ENCODE results near the gene C19orf44.

C19orf44 gene

GRCh38 chr19:16536130-16536529 is 39.9 kb downstream of the C19orf44 start:
- Histone ChIP-seq H2BK5ac (ENCODE audit: low read length) (no peak overlapping the region), H3K9ac (ENCODE audit: low read length) (no peak overlapping the region), H3K36me3 (ENCODE audit: control insufficient read depth, insufficient read depth, low read length) (peaks cover 13% of the 10 kb centered on the region), H3K79me2 (ENCODE audit: control insufficient read depth, insufficient read depth, low read length) (peaks cover 48% of the 10 kb centered on the region), H3K4me1 (ENCODE audit: control insufficient read depth, low read depth, low read length) (peaks cover 3% of the 10 kb centered on the region), H4K8ac (ENCODE audit: low read depth, low read length) (no peak overlapping the region), H3K56ac (ENCODE audit: low read length) (no peak overlapping the region), H3K79me1 (ENCODE audit: low read length) (peaks cover 24% of the 10 kb centered on the region), H3K27me3 (ENCODE audit: insufficient read depth, low read length, poor library complexity) (no peaks in the 10 kb centered on the region), H2AK5ac (ENCODE audit: low read length) (no peak overlapping the region), H3K27ac (ENCODE audit: low read depth, low read length) (no peak overlapping the region), H3K23ac (ENCODE audit: low read length) (no peak overlapping the region), H3K4me2 (ENCODE audit: low read length) (no peak overlapping the region), H3K4ac (ENCODE audit: low read depth, low read length) (no peak overlapping the region), H3K4me3 (ENCODE audit: low read length) (no peak overlapping the region), H2BK15ac (replicated peaks; ENCODE audit: low read depth) (no peak overlapping the region), H3K18ac (ENCODE audit: low read length) (no peak overlapping the region), H2BK120ac (ENCODE audit: low read depth, low read length) (no peak overlapping the region), H4K5ac (ENCODE audit: low read length) (no peak overlapping the region)
- no CpG with 5 or more reads among the region's 9 CpGs for WGBS (ENCODE audit: extremely low coverage, insufficient coverage, low lambda C conversion rate)
- DNase-seq = no peak

- Histone ChIP-seq H3K36me3 (ENCODE audit: control insufficient read depth, insufficient read depth, low read length) (peaks cover 8% of the 10 kb centered on the region), H3K4me3 (ENCODE audit: low read length) (no peak overlapping the region), H3K23ac (ENCODE audit: low read length) (no peak overlapping the region), H2BK5ac (ENCODE audit: low read length) (no peak overlapping the region), H3K79me1 (ENCODE audit: low read length) (peaks cover 27% of the 10 kb centered on the region), H4K8ac (ENCODE audit: low read depth, low read length) (no peak overlapping the region), H3K4ac (ENCODE audit: low read depth, low read length) (no peak overlapping the region), H3K4me1 (ENCODE audit: control insufficient read depth, low read depth, low read length) (peaks cover 5% of the 10 kb centered on the region), H3K27me3 (ENCODE audit: insufficient read depth, low read length, poor library complexity) (no peaks in the 10 kb centered on the region), H2BK120ac (ENCODE audit: low read depth, low read length) (no peak overlapping the region), H3K27ac (ENCODE audit: low read depth, low read length) (no peak overlapping the region), H3K9ac (ENCODE audit: low read length) (no peak overlapping the region), H3K79me2 (ENCODE audit: control insufficient read depth, insufficient read depth, low read length) (peaks cover 58% of the 10 kb centered on the region), H3K4me2 (ENCODE audit: low read length) (no peak overlapping the region), H3K56ac (ENCODE audit: low read length) (no peak overlapping the region), H4K5ac (ENCODE audit: low read length) (no peak overlapping the region), H2AK5ac (ENCODE audit: low read length) (no peak overlapping the region), H3K18ac (ENCODE audit: low read length) (no peak overlapping the region), H2BK15ac (replicated peaks; ENCODE audit: low read depth) (no peak overlapping the region)
- DNase-seq = no peak
- no CpG with 5 or more reads among the region's 13 CpGs for WGBS (ENCODE audit: extremely low coverage, insufficient coverage, low lambda C conversion rate)
Observed at GRCh38 chr19:16537111-16537510, 40.9 kb downstream of the C19orf44 start.

- Histone ChIP-seq H3K4ac (ENCODE audit: low read depth, low read length) (no peak overlapping the region), H4K5ac (ENCODE audit: low read length) (no peak overlapping the region), H2BK15ac (replicated peaks; ENCODE audit: low read depth) (no peak overlapping the region), H3K4me3 (ENCODE audit: low read length) (peak overlapping the region; percentile 91), H3K18ac (ENCODE audit: low read length) (no peak overlapping the region), H3K4me2 (ENCODE audit: low read length) (peak overlapping the region; percentile 99), H3K79me2 (ENCODE audit: control insufficient read depth, insufficient read depth, low read length) (peaks cover 61% of the 10 kb centered on the region), H3K27me3 (ENCODE audit: insufficient read depth, low read length, poor library complexity) (no peaks in the 10 kb centered on the region), H4K8ac (ENCODE audit: low read depth, low read length) (no peak overlapping the region), H3K4me1 (ENCODE audit: control insufficient read depth, low read depth, low read length) (peaks cover 5% of the 10 kb centered on the region), H2BK5ac (ENCODE audit: low read length) (no peak overlapping the region), H3K9ac (ENCODE audit: low read length) (peak overlapping the region; percentile 89), H3K23ac (ENCODE audit: low read length) (no peak overlapping the region), H3K56ac (ENCODE audit: low read length) (peak overlapping the region; percentile 92), H3K79me1 (ENCODE audit: low read length) (peaks cover 26% of the 10 kb centered on the region), H3K27ac (ENCODE audit: low read depth, low read length) (no peak overlapping the region), H2AK5ac (ENCODE audit: low read length) (no peak overlapping the region), H3K36me3 (ENCODE audit: control insufficient read depth, insufficient read depth, low read length) (peaks cover 6% of the 10 kb centered on the region), H2BK120ac (ENCODE audit: low read depth, low read length) (no peak overlapping the region)
- no peak for DNase-seq
- WGBS (ENCODE audit: extremely low coverage, insufficient coverage, low lambda C conversion rate) = no CpG with 5 or more reads among the region's 12 CpGs
Observed at GRCh38 chr19:16540948-16541347, 44.8 kb downstream of the C19orf44 start.

- Histone ChIP-seq H2BK15ac (replicated peaks; ENCODE audit: low read depth) (no peak overlapping the region), H3K23ac (ENCODE audit: low read length) (peak overlapping the region; percentile 80), H3K27ac (ENCODE audit: low read depth, low read length) (peak overlapping the region; percentile 71), H3K9ac (ENCODE audit: low read length) (peak overlapping the region; percentile 89), H4K8ac (ENCODE audit: low read depth, low read length) (no peak overlapping the region), H3K56ac (ENCODE audit: low read length) (peak overlapping the region; percentile 92), H3K18ac (ENCODE audit: low read length) (peak overlapping the region; percentile 78), H3K79me2 (ENCODE audit: control insufficient read depth, insufficient read depth, low read length) (peaks cover 55% of the 10 kb centered on the region), H3K27me3 (ENCODE audit: insufficient read depth, low read length, poor library complexity) (no peaks in the 10 kb centered on the region), H3K4me3 (ENCODE audit: low read length) (peak overlapping the region; percentile 91), H2AK5ac (ENCODE audit: low read length) (no peak overlapping the region), H3K4me1 (ENCODE audit: control insufficient read depth, low read depth, low read length) (peaks cover 5% of the 10 kb centered on the region), H3K4me2 (ENCODE audit: low read length) (peak overlapping the region; percentile 99), H3K79me1 (ENCODE audit: low read length) (peaks cover 21% of the 10 kb centered on the region), H4K5ac (ENCODE audit: low read length) (no peak overlapping the region), H3K4ac (ENCODE audit: low read depth, low read length) (peak overlapping the region; percentile 82), H3K36me3 (ENCODE audit: control insufficient read depth, insufficient read depth, low read length) (peaks cover 6% of the 10 kb centered on the region), H2BK120ac (ENCODE audit: low read depth, low read length) (no peak overlapping the region), H2BK5ac (ENCODE audit: low read length) (no peak overlapping the region)
- no peak for DNase-seq
- no CpG with 5 or more reads among the region's 29 CpGs for WGBS (ENCODE audit: extremely low coverage, insufficient coverage, low lambda C conversion rate)
Observed at GRCh38 chr19:16541526-16542044, 45.4 kb downstream of the C19orf44 start.

- peak within 1 kb of the TSS; percentile 97 for H3K56ac ChIP-seq (ENCODE audit: low read length)
- H3K23ac ChIP-seq (ENCODE audit: low read length) = peak within 1 kb of the TSS; percentile 80
- peaks cover 18% of the 10 kb centered on the region for H3K79me1 ChIP-seq (ENCODE audit: low read length)
- no peak within 1 kb of the TSS for H2BK15ac ChIP-seq (replicated peaks; ENCODE audit: low read depth)
- no peaks in the 10 kb centered on the region for H3K27me3 ChIP-seq (ENCODE audit: insufficient read depth, low read length, poor library complexity)
- H3K79me2 ChIP-seq (ENCODE audit: control insufficient read depth, insufficient read depth, low read length) = peaks cover 50% of the 10 kb centered on the region
- peak within 1 kb of the TSS; percentile 91 for H4K8ac ChIP-seq (ENCODE audit: low read depth, low read length)
- H2BK5ac ChIP-seq (ENCODE audit: low read length) = no peak within 1 kb of the TSS
- peaks cover 5% of the 10 kb centered on the region for H3K4me1 ChIP-seq (ENCODE audit: control insufficient read depth, low read depth, low read length)
- H3K27ac ChIP-seq (ENCODE audit: low read depth, low read length) = peak within 1 kb of the TSS; percentile 83
- H3K36me3 ChIP-seq (ENCODE audit: control insufficient read depth, insufficient read depth, low read length) = peaks cover 6% of the 10 kb centered on the region
- H3K18ac ChIP-seq (ENCODE audit: low read length) = peak within 1 kb of the TSS; percentile 88
- DNase-seq = peak; percentile 96
- H3K4me2 ChIP-seq (ENCODE audit: low read length) = peak within 1 kb of the TSS; percentile 99
- H3K4ac ChIP-seq (ENCODE audit: low read depth, low read length) = peak within 1 kb of the TSS; percentile 82
- H2BK120ac ChIP-seq (ENCODE audit: low read depth, low read length) = peak within 1 kb of the TSS; percentile 79
- H4K5ac ChIP-seq (ENCODE audit: low read length) = no peak within 1 kb of the TSS
- H3K4me3 ChIP-seq (ENCODE audit: low read length) = peak within 1 kb of the TSS; percentile 96
- WGBS (ENCODE audit: extremely low coverage, insufficient coverage, low lambda C conversion rate) = no CpG with 5 or more reads among the region's 108 CpGs
- no peak within 1 kb of the TSS for H2AK5ac ChIP-seq (ENCODE audit: low read length)
- H3K9ac ChIP-seq (ENCODE audit: low read length) = peak within 1 kb of the TSS; percentile 99
Observed at GRCh38 chr19:16542045-16542909, 46.1 kb downstream of the C19orf44 start, which contains the start of gene CHERP. TSS of gene CHERP (minus strand) at chr19:16542437. CDS start at chr19:16542378, 59 bp downstream.

Measured in mesendoderm (in vitro differentiated cells).